Cardiac septum (tissue), 1 donor: ENCODE measurements around the gene HPCAL1. TPM values are rescaled to one million over a fixed set of nuclear protein-coding genes. Genes with fewer than 3 reads are reported as not detected.
A peak's percentile ranks its signal among the peaks of the same experiment; 100 is the strongest.
"Not testable (repeated sequence)": the region's sequence is repeated elsewhere in the genome, so short reads cannot be mapped to it uniquely, and the experiment has no call there.

ENCODE experiments used
- DNase-seq: peaks from one replicate; pipeline ENCODE4 v3.0.0-alpha.2; 2020; ENCODE audit warnings: low spot score
- intact Hi-C: fragments of 100-400 bp; cut with DNase I; formaldehyde crosslinking; loops from one replicate; pipeline ENCODE4 v1.14.0; 2022
- total RNA-seq: library from RNA; stranded (reverse); fragmentation: NEBNext Ultra II Directional; extraction: Animal tissue kit (Norgen Biotek cat#: 25700); gene quantifications from one replicate; pipeline ENCODE4 v1.2.1, GENCODE V29; 2021
- donor health status: DM: no; HTN: no; CAD: no.

Gene HPCAL1
- total RNA-seq, 1 donor from 2014 or later = 21.6 TPM

GRCh38 chr2:10439185-10439879 lies 136.6 kb downstream of the HPCAL1 start:
- intact Hi-C loops = loop anchor here (5.0 kb wide), 1 partner anchor 218 kb away; no protein-coding TSS in a partner anchor
- no peak for DNase-seq

GRCh38 chr2:10439971-10440370 lies 137.3 kb downstream of the HPCAL1 start:
- intact Hi-C loops = loop anchor here (5.0 kb wide), 1 partner anchor 217 kb away; no protein-coding TSS in a partner anchor
- no peak for DNase-seq

GRCh38 chr2:10440736-10441135 lies 138.0 kb downstream of the HPCAL1 start:
- no peak for DNase-seq
- intact Hi-C loops = no loop called here

GRCh38 chr2:10441948-10442347 lies 139.2 kb downstream of the HPCAL1 start:
- DNase-seq = no peak
- intact Hi-C loops = no loop called here

GRCh38 chr2:10442469-10443126 lies 139.9 kb downstream of the HPCAL1 start:
- DNase-seq, intact Hi-C loops: not testable (repeated sequence)

- intact Hi-C loops = no loop called here
- DNase-seq = no peak
Observed at GRCh38 chr2:10444463-10444862, 141.8 kb downstream of the HPCAL1 start.

GRCh38 chr2:10446631-10447030 lies 143.9 kb downstream of the HPCAL1 start:
- intact Hi-C loops = no loop called here
- no peak for DNase-seq

- no peak for DNase-seq
- intact Hi-C loops = no loop called here
Observed at GRCh38 chr2:10447300-10447894, 144.7 kb downstream of the HPCAL1 start.

GRCh38 chr2:10447895-10448575 lies 145.3 kb downstream of the HPCAL1 start, which contains the start of gene ODC1:
TSS of gene ODC1 (minus strand) at chr2:10448327. CDS start at chr2:10445032, 3,295 bp downstream.
- intact Hi-C loops = no loop called here
- DNase-seq = peak; percentile 97

- DNase-seq = peak; percentile 96
- intact Hi-C loops = no loop called here
Observed at GRCh38 chr2:10448576-10449485, 146.1 kb downstream of the HPCAL1 start.

- DNase-seq = no peak
- intact Hi-C loops = no loop called here
Observed at GRCh38 chr2:10449486-10449831, 146.8 kb downstream of the HPCAL1 start.

GRCh38 chr2:10449838-10450691 lies 147.4 kb downstream of the HPCAL1 start:
- intact Hi-C loops = loop anchor here (5.0 kb wide), 1 partner anchor 212 kb away; no protein-coding TSS in a partner anchor
- no peak for DNase-seq

GRCh38 chr2:10451819-10452218 lies 149.1 kb downstream of the HPCAL1 start:
- DNase-seq = no peak
- intact Hi-C loops = loop anchor here (5.0 kb wide), 1 partner anchor 210 kb away; no protein-coding TSS in a partner anchor

- no peak for DNase-seq
- intact Hi-C loops = loop anchor here (5.0 kb wide), 1 partner anchor 210 kb away; no protein-coding TSS in a partner anchor
Observed at GRCh38 chr2:10452312-10452711, 149.6 kb downstream of the HPCAL1 start.

GRCh38 chr2:10452956-10453904 lies 150.5 kb downstream of the HPCAL1 start:
- intact Hi-C loops = loop anchor here (5.0 kb wide), 1 partner anchor 209 kb away; no protein-coding TSS in a partner anchor
- DNase-seq = no peak

GRCh38 chr2:10453905-10454298 lies 151.2 kb downstream of the HPCAL1 start:
- intact Hi-C loops = loop anchor here (5.0 kb wide), 1 partner anchor 208 kb away; no protein-coding TSS in a partner anchor

GRCh38 chr2:10454505-10454904 lies 151.8 kb downstream of the HPCAL1 start:
- intact Hi-C loops = loop anchor here (5.0 kb wide), 1 partner anchor 208 kb away; no protein-coding TSS in a partner anchor
- DNase-seq = no peak

More at GRCh38 chr2:10453905-10454298, 151.2 kb downstream of the HPCAL1 start:
- no peak for DNase-seq
